ENCODE data around the gene GNG7.
"Not testable (repeated sequence)": the region's sequence is repeated elsewhere in the genome, so short reads cannot be mapped to it uniquely, and the experiment has no call there.

The GNG7 gene

GRCh38 chr19:2547033-2547680, 155.3 kb downstream of the GNG7 start:
- no peak for DNase-seq

GRCh38 chr19:2546128-2547032, 156.1 kb downstream of the GNG7 start:
- no peak for DNase-seq

GRCh38 chr19:2545416-2546127, 156.9 kb downstream of the GNG7 start:
- not testable (repeated sequence) for DNase-seq

GRCh38 chr19:2544576-2545415, 157.7 kb downstream of the GNG7 start:
- no peak for DNase-seq

GRCh38 chr19:2543463-2544442, 158.7 kb downstream of the GNG7 start:
- DNase-seq, result peak; percentile 3

- DNase-seq, result not testable (repeated sequence)
Measured at GRCh38 chr19:2543072-2543462, 159.4 kb downstream of the GNG7 start.

- DNase-seq, result no peak
Measured at GRCh38 chr19:2542341-2543069, 160.0 kb downstream of the GNG7 start.

GRCh38 chr19:2540646-2541454, 161.6 kb downstream of the GNG7 start:
- DNase-seq, result no peak

- DNase-seq, result no peak
Measured at GRCh38 chr19:2540251-2540645, 162.2 kb downstream of the GNG7 start.

GRCh38 chr19:2538096-2538757, 164.3 kb downstream of the GNG7 start:
- no peak for DNase-seq

- not testable (repeated sequence) for DNase-seq
Measured at GRCh38 chr19:2537584-2537983, 164.9 kb downstream of the GNG7 start.

- no peak for DNase-seq
Measured at GRCh38 chr19:2536461-2536860, 166.0 kb downstream of the GNG7 start.

- DNase-seq, result no peak
Measured at GRCh38 chr19:2534423-2535013, 168.0 kb downstream of the GNG7 start.

- DNase-seq, result no peak
Measured at GRCh38 chr19:2533686-2534422, 168.6 kb downstream of the GNG7 start.

GRCh38 chr19:2533072-2533425, 169.4 kb downstream of the GNG7 start:
- no peak for DNase-seq

- DNase-seq, result no peak
Measured at GRCh38 chr19:2532252-2533071, 170.0 kb downstream of the GNG7 start.

GRCh38 chr19:2529942-2530341, 172.6 kb downstream of the GNG7 start:
- not testable (repeated sequence) for DNase-seq
